IPS DF 4.7 (cell line): ENCODE measurements around the gene FANCC.

Experiments
- DNase-seq: peaks from one replicate; pipeline ENCODE4 v3.0.0-alpha.2; 2013; ENCODE audit warnings: low spot score; ENCODE audit errors: extremely low read depth

The FANCC gene

GRCh38 chr9:95104581-95104960 is 212.9 kb downstream of the FANCC start:
- no peak for DNase-seq

GRCh38 chr9:95103871-95104580 is 213.5 kb downstream of the FANCC start:
- DNase-seq: no peak

- DNase-seq: no peak
Observed at GRCh38 chr9:95103281-95103771, 214.2 kb downstream of the FANCC start.

GRCh38 chr9:95102572-95102971 is 214.9 kb downstream of the FANCC start:
- no peak for DNase-seq

GRCh38 chr9:95102001-95102433 is 215.5 kb downstream of the FANCC start:
- DNase-seq: no peak

GRCh38 chr9:95101326-95101725 is 216.2 kb downstream of the FANCC start:
- DNase-seq: no peak

GRCh38 chr9:95100071-95100627 is 217.4 kb downstream of the FANCC start:
- no peak for DNase-seq

GRCh38 chr9:95099321-95100070 is 218.0 kb downstream of the FANCC start:
- DNase-seq: no peak

- no peak for DNase-seq
Observed at GRCh38 chr9:95098391-95098921, 219.1 kb downstream of the FANCC start.

- no peak for DNase-seq
Observed at GRCh38 chr9:95097279-95097678, 220.2 kb downstream of the FANCC start.

- no peak for DNase-seq
Observed at GRCh38 chr9:95096807-95097206, 220.7 kb downstream of the FANCC start.

- no peak for DNase-seq
Observed at GRCh38 chr9:95096381-95096780, 221.1 kb downstream of the FANCC start.

- no peak for DNase-seq
Observed at GRCh38 chr9:95095641-95096355, 221.7 kb downstream of the FANCC start.

- DNase-seq: no peak
Observed at GRCh38 chr9:95094002-95094401, 223.5 kb downstream of the FANCC start.

GRCh38 chr9:95093586-95093985 is 223.9 kb downstream of the FANCC start:
- DNase-seq: no peak

GRCh38 chr9:95092262-95093072 is 225.0 kb downstream of the FANCC start:
- DNase-seq: no peak

- no peak for DNase-seq
Observed at GRCh38 chr9:95091601-95092261, 225.8 kb downstream of the FANCC start.

GRCh38 chr9:95090871-95091577 is 226.5 kb downstream of the FANCC start:
- no peak for DNase-seq

- no peak for DNase-seq
Observed at GRCh38 chr9:95090023-95090791, 227.3 kb downstream of the FANCC start.
